Measurements from ENCODE around the gene ALKBH5. TPM values are rescaled to one million over a fixed set of nuclear protein-coding genes. Genes with fewer than 3 reads are reported as not detected.

ALKBH5 gene
- total and polyA plus RNA-seq, 9 of the 15 experiments (the other 6 are each of a cell fraction or from before 2014, with no cell fraction given), result 11.4 to 70.0 (median 47.4) TPM

DNA sequence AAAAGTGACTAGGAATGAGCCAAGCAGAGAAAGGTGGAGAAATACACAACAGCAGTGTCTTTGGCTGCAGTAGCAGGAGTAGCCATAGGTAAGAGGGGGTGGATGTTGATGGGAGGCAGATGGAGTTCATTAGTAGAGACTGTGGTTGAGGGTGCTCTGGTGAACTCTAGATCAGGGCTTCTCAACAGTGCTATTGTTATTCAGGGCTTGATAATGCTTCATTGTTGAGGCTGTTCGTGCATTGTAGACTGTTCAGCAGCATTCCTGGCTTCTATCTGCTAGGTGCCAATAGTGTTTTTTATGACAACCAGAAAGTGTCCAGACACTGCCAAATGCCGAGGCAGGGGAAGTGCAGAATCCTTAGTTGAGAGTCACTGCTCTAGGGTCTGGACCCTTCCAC, 3.6 kb downstream of the ALKBH5 start:
- no peaks in the 10 kb centered on the region for H3K9me3 ChIP-seq (replicated peaks; ENCODE audit: control insufficient read depth, insufficient read depth, low read depth, low read length)
- H3K9me1 ChIP-seq (ENCODE audit: control insufficient read depth, insufficient read depth, low read length), result no peaks in the 10 kb centered on the region
- peaks cover 26 to 36% of the 10 kb centered on the region in 2 experiments; a peak in 4 of 5 replicates for H3K4me1 ChIP-seq (replicated peaks in 1 of 2; ENCODE audit: control insufficient read depth in 2 of 2, insufficient read depth in 2 of 2, low read length in 2 of 2)
- peaks cover 86% of the 10 kb centered on the region for H3K79me2 ChIP-seq (ENCODE audit: control insufficient read depth, insufficient read depth, low read length)
- 33% methylated on average over 2 of the region's 2 CpGs for WGBS (ENCODE audit: insufficient coverage, low coverage, missing lambda C conversion rate)
- TF ChIP-seq ZEB2 (IDR thresholded peaks at IDR 0.05) (no peak), KAT7 (CRISPR knock-in tag; IDR thresholded peaks at IDR 0.05; ENCODE audit: borderline replicate concordance) (0 out of 2 replicates have a peak, but pooled peaks have one; percentile 38)
- intact Hi-C loops (cut with micrococcal nuclease), result loop anchor here (2.0 kb wide), 1 partner anchor 46 kb away; no protein-coding TSS in a partner anchor
- H4K20me1 ChIP-seq (replicated peaks; ENCODE audit: control insufficient read depth, insufficient read depth, low read length), result peaks cover 51% of the 10 kb centered on the region
- FAIRE-seq (peak; percentile 40), DNase-seq (ENCODE audit: extremely low read depth in 1 of 4, low spot score in 3 of 4) (no peak), ATAC-seq (no peak)
- peaks cover 63% of the 10 kb centered on the region; the same call in 2 of the 3 replicates for H3K36me3 ChIP-seq (ENCODE audit: control insufficient read depth, insufficient read depth, low read length)
- peak overlapping the region; percentile 27 to 94; a peak in 2 of 4 replicates for H3K9ac ChIP-seq (ENCODE audit: insufficient read depth in 1 of 2, low read depth in 2 of 2, low read length in 2 of 2)
- in situ Hi-C loops (cut with MboI), result no loop called here
- H3K4me2 ChIP-seq (ENCODE audit: insufficient read depth, low read length), result peak overlapping the region; percentile 95
- H3K4me3 ChIP-seq, result peak overlapping the region; percentile 69
- BruUV-seq (replicated peaks), result no TSS peak
- no peak overlapping the region for H2AFZ ChIP-seq (ENCODE audit: low read depth, low read length)
- peak overlapping the region; percentile 53; the same call in 2 of the 3 replicates for H3K27ac ChIP-seq (ENCODE audit: extremely low read depth, low read depth, low read length)
- POLR2A ChIA-PET, result interaction anchor here (0.7 kb wide), 1 partner anchor 795 kb away, joined by 3 read pairs; no protein-coding TSS in a partner anchor
- CTCF ChIA-PET (ENCODE audit: low intra/inter-chr PET ratio), result no interaction called here
- H3K27me3 ChIP-seq (ENCODE audit: control insufficient read depth in 2 of 2, insufficient read depth in 2 of 2, low read length in 2 of 2), result no peaks in the 10 kb centered on the region

DNA sequence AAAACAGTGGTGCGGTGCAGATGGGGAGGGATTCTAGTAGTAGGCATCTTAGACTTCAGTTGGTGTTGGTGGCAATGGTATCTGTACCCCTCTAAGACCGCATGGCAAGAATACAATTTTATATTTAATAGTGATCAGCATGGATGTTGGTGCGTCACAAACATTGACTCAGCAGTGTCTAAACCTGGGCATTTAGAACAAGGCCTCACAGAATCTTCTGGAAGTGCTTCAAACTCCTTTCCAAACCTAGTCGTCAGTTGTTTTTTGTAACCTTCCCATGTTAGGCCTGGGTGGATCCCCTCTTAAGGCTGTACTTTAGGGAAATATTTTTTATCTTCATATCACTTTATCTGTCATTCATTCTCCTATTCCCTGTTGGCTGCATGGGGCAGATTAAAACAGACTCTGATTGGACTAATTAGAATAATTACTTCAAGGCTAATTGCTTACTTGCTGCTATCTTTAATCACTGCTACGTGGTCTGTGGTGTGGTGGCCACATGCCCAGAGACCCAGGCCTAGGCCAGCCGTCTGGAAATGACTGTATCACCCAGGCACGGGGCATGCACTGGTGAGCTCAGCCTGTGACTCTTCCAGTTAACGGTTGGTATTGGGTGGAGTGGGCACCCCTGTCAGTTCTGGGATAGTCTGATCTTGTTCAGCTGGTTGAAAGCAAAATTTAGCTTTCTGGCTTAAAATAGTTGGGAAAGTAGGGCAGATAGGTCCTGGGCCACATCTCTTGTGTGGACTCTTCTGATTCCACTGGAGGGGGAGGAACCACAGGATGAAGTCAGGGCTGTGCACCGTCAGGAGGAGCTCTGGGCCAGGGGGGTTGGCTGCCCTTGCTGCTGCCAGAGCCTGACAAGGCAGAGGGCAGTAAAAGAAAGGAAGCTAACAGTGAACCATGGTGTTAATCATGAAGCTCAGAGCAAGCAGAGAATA, 4.5 kb downstream of the ALKBH5 start:
- peak overlapping the region; percentile 95 for H3K4me2 ChIP-seq (ENCODE audit: insufficient read depth, low read length)
- DNase-seq (ENCODE audit: extremely low read depth in 1 of 4, low spot score in 3 of 4) (no peak), FAIRE-seq (no peak), ATAC-seq (no peak)
- peaks cover 26 to 28% of the 10 kb centered on the region in 2 experiments; a peak in 4 of 5 replicates for H3K4me1 ChIP-seq (replicated peaks in 1 of 2; ENCODE audit: control insufficient read depth in 2 of 2, insufficient read depth in 2 of 2, low read length in 2 of 2)
- no peaks in the 10 kb centered on the region for H3K27me3 ChIP-seq (ENCODE audit: control insufficient read depth in 2 of 2, insufficient read depth in 2 of 2, low read length in 2 of 2)
- H3K36me3 ChIP-seq (ENCODE audit: control insufficient read depth, insufficient read depth, low read length), result peaks cover 68% of the 10 kb centered on the region; the same call in 2 of the 3 replicates
- H3K27ac ChIP-seq (ENCODE audit: extremely low read depth, low read depth, low read length), result no peak overlapping the region; the same call in 2 of the 3 replicates
- no peaks in the 10 kb centered on the region for H3K9me1 ChIP-seq (ENCODE audit: control insufficient read depth, insufficient read depth, low read length)
- H3K79me2 ChIP-seq (ENCODE audit: control insufficient read depth, insufficient read depth, low read length), result peaks cover 94% of the 10 kb centered on the region
- no TSS peak for BruUV-seq (replicated peaks)
- no peaks in the 10 kb centered on the region for H3K9me3 ChIP-seq (replicated peaks; ENCODE audit: control insufficient read depth, insufficient read depth, low read depth, low read length)
- TF ChIP-seq MCM2 (IDR thresholded peaks at IDR 0.05; ENCODE audit: low read depth), result no peak
- TF ChIP-seq ESRRB (CRISPR knock-in tag; IDR thresholded peaks at IDR 0.05; ENCODE audit: borderline replicate concordance), result no peak
- no peak for TF ChIP-seq ZFP91 (CRISPR knock-in tag; IDR thresholded peaks at IDR 0.05)
- H3K9ac ChIP-seq (ENCODE audit: insufficient read depth in 1 of 2, low read depth in 2 of 2, low read length in 2 of 2), result peak overlapping the region in 1 of 2 experiments; percentile 65; a peak in 2 of 4 replicates
- ChIA-PET CTCF (ENCODE audit: low intra/inter-chr PET ratio) (interaction anchor here (0.6 kb wide), 1 partner anchor 42 kb away, joined by 3 read pairs; no protein-coding TSS in a partner anchor), POLR2A (interaction anchor here (0.6 kb wide), 1 partner anchor 1153 kb away, joined by 3 read pairs; no protein-coding TSS in a partner anchor)
- H4K20me1 ChIP-seq (replicated peaks; ENCODE audit: control insufficient read depth, insufficient read depth, low read length), result peaks cover 51% of the 10 kb centered on the region
- peak overlapping the region; percentile 69; the same call in 1 of the 2 replicates for H3K4me3 ChIP-seq
- intact Hi-C loops (cut with micrococcal nuclease), result loop anchor here (2.0 kb wide), 1 partner anchor 47 kb away; no protein-coding TSS in a partner anchor
- H2AFZ ChIP-seq (ENCODE audit: low read depth, low read length), result no peak overlapping the region
- in situ Hi-C loops (cut with MboI), result no loop called here
- 38% methylated on average over 9 of the region's 9 CpGs for WGBS (ENCODE audit: insufficient coverage, low coverage, missing lambda C conversion rate)
